SU-DHL-6 (cell line): Measurements from ENCODE around the gene SAMD4B.

Source experiments
- EZH2phosphoT487 ChIP-seq: fragments of 200-600 bp; sonication (generic), shearing (Covaris generic); conservative IDR thresholded peaks from 2 replicates; pipeline ENCODE4 v1.6.1; 2018; ENCODE audit warnings: mild to moderate bottlenecking, antibody characterized with exemption, low read length, moderate library complexity, mixed read lengths
- TF ChIP-seq, protein P1 (sequence below): fragments of 200-600 bp; sonication (generic); IDR thresholded peaks from one replicate; pipeline ENCODE4 v1.5.1; 2017; ENCODE audit warnings: antibody characterized with exemption, mild to moderate bottlenecking, low read length, moderate library complexity; ENCODE audit not compliant: insufficient read depth, poor library complexity, severe bottlenecking

- TF ChIP-seq, protein P1, sequence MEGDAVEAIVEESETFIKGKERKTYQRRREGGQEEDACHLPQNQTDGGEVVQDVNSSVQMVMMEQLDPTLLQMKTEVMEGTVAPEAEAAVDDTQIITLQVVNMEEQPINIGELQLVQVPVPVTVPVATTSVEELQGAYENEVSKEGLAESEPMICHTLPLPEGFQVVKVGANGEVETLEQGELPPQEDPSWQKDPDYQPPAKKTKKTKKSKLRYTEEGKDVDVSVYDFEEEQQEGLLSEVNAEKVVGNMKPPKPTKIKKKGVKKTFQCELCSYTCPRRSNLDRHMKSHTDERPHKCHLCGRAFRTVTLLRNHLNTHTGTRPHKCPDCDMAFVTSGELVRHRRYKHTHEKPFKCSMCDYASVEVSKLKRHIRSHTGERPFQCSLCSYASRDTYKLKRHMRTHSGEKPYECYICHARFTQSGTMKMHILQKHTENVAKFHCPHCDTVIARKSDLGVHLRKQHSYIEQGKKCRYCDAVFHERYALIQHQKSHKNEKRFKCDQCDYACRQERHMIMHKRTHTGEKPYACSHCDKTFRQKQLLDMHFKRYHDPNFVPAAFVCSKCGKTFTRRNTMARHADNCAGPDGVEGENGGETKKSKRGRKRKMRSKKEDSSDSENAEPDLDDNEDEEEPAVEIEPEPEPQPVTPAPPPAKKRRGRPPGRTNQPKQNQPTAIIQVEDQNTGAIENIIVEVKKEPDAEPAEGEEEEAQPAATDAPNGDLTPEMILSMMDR: no peak
- TF ChIP-seq EZH2phosphoT487: no peak
Measured at GRCh38 chr19:39406656-39407409, 64.6 kb downstream of the SAMD4B start, which contains the start of gene ZFP36.
